Transverse colon (tissue), 4 donors: ENCODE results near the gene BAZ2B. TPM values are rescaled to one million over a fixed set of nuclear protein-coding genes. Genes with fewer than 3 reads are reported as not detected.

Source experiments
- DNase-seq: peaks from one replicate; pipeline ENCODE4 v3.0.0-alpha.2; 2019
- H3K27ac ChIP-seq, 4 donors: fragments of 200-600 bp; sonication (generic); 2 replicates each; pipeline ENCODE4 v1.5.1; 2016 to 2018; ENCODE audit warnings: inconsistent platforms in 4 of 4
- H3K27me3 ChIP-seq: fragments of 200-600 bp; sonication (generic); 2 replicates; pipeline ENCODE4 v1.5.1; 2017; ENCODE audit warnings: inconsistent platforms
- H3K36me3 ChIP-seq, 4 donors: fragments of 200-600 bp; sonication (generic); 2 replicates each; pipeline ENCODE4 v1.5.1; 2017 to 2019; ENCODE audit warnings: inconsistent platforms in 4 of 4
- H3K4me1 ChIP-seq, 4 donors: fragments of 200-600 bp; sonication (generic); 2 replicates each; pipeline ENCODE4 v1.5.1; 2017 to 2020; ENCODE audit warnings: inconsistent platforms in 4 of 4
- H3K4me3 ChIP-seq, 4 donors: fragments of 200-600 bp; sonication (generic); 1 replicate in 1 of 4; 2 replicates in 3 of 4; pipeline versions ENCODE4 v1.5.1 to v1.6.1; 2017 to 2019; ENCODE audit warnings: inconsistent platforms in 4 of 4
- H3K9me3 ChIP-seq, 2 donors: fragments of 200-600 bp; sonication (generic); 2 replicates each; pipeline ENCODE4 v1.5.1; 2017 to 2019; ENCODE audit warnings: inconsistent platforms in 2 of 2
- CTCF ChIP-seq, 5 experiments: fragments of 200-600 bp in 3 of 5; fragments of 450-650 bp in 2 of 5; sonication (generic) in 3 of 5; IDR thresholded peaks; 1 replicate in 2 of 5; 2 replicates in 3 of 5; pipeline ENCODE4 v1.5.1; 2016 to 2017; ENCODE audit warnings: antibody characterized with exemption in 5 of 5, inconsistent platforms in 3 of 5, mild to moderate bottlenecking in 2 of 5, moderate library complexity in 1 of 5
- EP300 ChIP-seq: sonication (generic); formaldehyde crosslinking; IDR thresholded peaks from one replicate; pipeline ENCODE4 v1.6.1; 2017; ENCODE audit warnings: antibody characterized with exemption, low read depth
- POLR2A ChIP-seq: fragments of 450-650 bp; IDR thresholded peaks from one replicate; pipeline ENCODE4 v1.6.1; 2016; ENCODE audit warnings: antibody characterized with exemption, mild to moderate bottlenecking, moderate library complexity
- POLR2AphosphoS5 ChIP-seq, 3 donors: sonication (generic); formaldehyde crosslinking; IDR thresholded peaks; one replicate each; pipeline ENCODE4 v1.6.1; 2016; ENCODE audit warnings: antibody characterized with exemption in 3 of 3
- WGBS, 2 donors: methylation state at CpG; one replicate each; pipeline ENCODE4 v1.1.5; 2018; ENCODE audit warnings: low coverage in 1 of 2; 5-methylcytosine and 5-hydroxymethylcytosine counted together
- in situ Hi-C, 4 donors: fragments of 200-750 bp; cut with MboI; loops; one replicate each; pipeline versions ENCODE4 v1.15.0 to v1.15.1; 2017; ENCODE audit warnings: low sequenced_read_pairs in 3 of 4, low pct_ligation_motif_present in 1 of 4, low pct_unique_long_range_greater_than_20kb in 1 of 4
- intact Hi-C: fragments of 100-400 bp; cut with DNase I; formaldehyde crosslinking; loops from one replicate; pipeline ENCODE4 v1.15.1; 2023; ENCODE audit warnings: low total_unique reads
- total RNA-seq, 4 donors: library from RNA; depleted of rRNA; stranded (reverse); fragments of >200 nt; gene quantifications; one replicate each; pipeline ENCODE4 v1.1.0, GENCODE V29; 2016

The BAZ2B gene
- total RNA-seq, 4 donors from 2014 or later: 42.3 to 104 (median 81.3) TPM

- TF ChIP-seq POLR2AphosphoS5 (IDR thresholded peaks at IDR 0.05): no peak
- TF ChIP-seq POLR2A: no peak
- TF ChIP-seq CTCF (IDR thresholded peaks at IDR 0.05): no peak
- no peak for TF ChIP-seq EP300
- in situ Hi-C loops: no loop called here
- no peaks in the 10 kb centered on the region for H3K36me3 ChIP-seq
- H3K4me1 ChIP-seq: no peaks in the 10 kb centered on the region
- intact Hi-C loops: no loop called here
- DNase-seq: no peak
- no peak overlapping the region for H3K4me3 ChIP-seq
- H3K27ac ChIP-seq: no peak overlapping the region
- H3K9me3 ChIP-seq: no peaks in the 10 kb centered on the region
- H3K27me3 ChIP-seq: no peaks in the 10 kb centered on the region
These were observed 317.4 kb downstream of the BAZ2B start for GRCh38 chr2:159298967-159299366.

- intact Hi-C loops (no loop called here), in situ Hi-C loops (no loop called here)
- WGBS, 2 donors: 81 to 83% methylated on average over 5 of the region's 5 CpGs
- TF ChIP-seq POLR2A (no peak), EP300 (no peak), CTCF (IDR thresholded peaks at IDR 0.05) (no peak), POLR2AphosphoS5 (IDR thresholded peaks at IDR 0.05) (no peak)
- Histone ChIP-seq H3K4me3 (no peak overlapping the region), H3K36me3 (no peaks in the 10 kb centered on the region), H3K27ac (no peak overlapping the region), H3K9me3 (no peaks in the 10 kb centered on the region), H3K4me1 (no peaks in the 10 kb centered on the region), H3K27me3 (no peaks in the 10 kb centered on the region)
- DNase-seq: no peak
These were observed 319.2 kb downstream of the BAZ2B start for GRCh38 chr2:159297042-159297707.

- Histone ChIP-seq H3K4me3 (no peak overlapping the region), H3K27ac (no peak overlapping the region), H3K36me3 (no peaks in the 10 kb centered on the region), H3K4me1 (peaks cover 0 to 15% (median 6%) of the 10 kb centered on the region in 4 donors), H3K9me3 (no peaks in the 10 kb centered on the region), H3K27me3 (no peaks in the 10 kb centered on the region)
- WGBS, 2 donors: 70 to 80% methylated on average over 2 to 6 of the region's 6 CpGs
- in situ Hi-C loops: no loop called here
- intact Hi-C loops: no loop called here
- TF ChIP-seq POLR2A (no peak), CTCF (IDR thresholded peaks at IDR 0.05) (no peak), EP300 (no peak), POLR2AphosphoS5 (IDR thresholded peaks at IDR 0.05) (no peak)
- DNase-seq: no peak
These were observed 324.2 kb downstream of the BAZ2B start for GRCh38 chr2:159292157-159292556.

- H3K4me3 ChIP-seq: no peak overlapping the region
- DNase-seq: no peak
- no peaks in the 10 kb centered on the region for H3K9me3 ChIP-seq
- peaks cover 5 to 23% (median 7%) of the 10 kb centered on the region in 4 donors for H3K4me1 ChIP-seq
- TF ChIP-seq EP300: no peak
- no peak for TF ChIP-seq POLR2A
- no peak for TF ChIP-seq CTCF (IDR thresholded peaks at IDR 0.05)
- no peak for TF ChIP-seq POLR2AphosphoS5 (IDR thresholded peaks at IDR 0.05)
- no peaks in the 10 kb centered on the region for H3K36me3 ChIP-seq
- 50 to 60% methylated on average over 7 of the region's 7 CpGs for WGBS, 2 donors
- H3K27me3 ChIP-seq: no peaks in the 10 kb centered on the region
- H3K27ac ChIP-seq: no peak overlapping the region
- intact Hi-C loops (no loop called here), in situ Hi-C loops (no loop called here)
These were observed 325.9 kb downstream of the BAZ2B start for GRCh38 chr2:159290289-159290907.
